Activated naive CD8-positive, alpha-beta T cell treated with anti-CD3 and anti-CD28 coated beads, Interleukin-2, amount 10 ng/mL, durations not matched to agents 7 days and 5 days (primary cell): ENCODE data around the gene NEUROG3. TPM values are rescaled to one million over a fixed set of nuclear protein-coding genes. Genes with fewer than 3 reads are reported as not detected.
"Not testable (repeated sequence)": the region's sequence is repeated elsewhere in the genome, so short reads cannot be mapped to it uniquely, and the experiment has no call there.

ENCODE experiments used
- ATAC-seq: fragments of 150-1000 bp; cut with Tn5 transposase; one replicate; pipeline ENCODE4 v1.10.0; 2021; ENCODE audit warnings: low read depth, moderate library complexity
- POLR2A ChIA-PET: fragments of 350-600 bp; sonication (Branson Sonifier 250); formaldehyde crosslinking; loops from one replicate; lab custom pipeline; 2021; ENCODE audit warnings: antibody characterized with exemption; lab: Charles Lee
- DNase-seq: peaks from one replicate; pipeline ENCODE4 v3.0.0; 2021
- H3K27ac Mint-ChIP-seq: one replicate; pipeline ENCODE4 v1.8.0; 2022; ENCODE audit warnings: mild to moderate bottlenecking, mixed read lengths
- H3K27me3 Mint-ChIP-seq: one replicate; pipeline ENCODE4 v1.8.0; 2022; ENCODE audit warnings: mild to moderate bottlenecking, moderate library complexity, mixed read lengths
- H3K36me3 Mint-ChIP-seq: one replicate; pipeline ENCODE4 v1.8.0; 2021; ENCODE audit warnings: mild to moderate bottlenecking, mixed read lengths
- H3K4me1 Mint-ChIP-seq: one replicate; pipeline ENCODE4 v1.8.0; 2021; ENCODE audit warnings: mixed read lengths
- H3K4me3 Mint-ChIP-seq: one replicate; pipeline ENCODE4 v1.8.0; 2022; ENCODE audit warnings: mild to moderate bottlenecking, moderate library complexity, mixed read lengths
- H3K9me3 Mint-ChIP-seq: one replicate; pipeline ENCODE4 v1.8.0; 2021; ENCODE audit warnings: mixed read lengths
- total RNA-seq, 2 experiments: library from RNA; stranded (reverse); gene quantifications; one replicate each; pipeline ENCODE4 v1.2.3, GENCODE V29; 2021

Gene NEUROG3
- total RNA-seq, 2 experiments from 2014 or later: 0.22 TPM; not detected in 1

- ATAC-seq (no peak), DNase-seq (no peak)
- Mint-ChIP-seq H3K9me3 (no peaks in the 10 kb centered on the region), H3K36me3 (no peaks in the 10 kb centered on the region), H3K4me3 (no peak overlapping the region), H3K27ac (no peak overlapping the region), H3K27me3 (peaks cover 78% of the 10 kb centered on the region), H3K4me1 (peaks cover 12% of the 10 kb centered on the region)
- POLR2A ChIA-PET: no interaction called here
Measured at GRCh38 chr10:69568472-69569395, 4.5 kb downstream of the NEUROG3 start.

GRCh38 chr10:69567920-69568319, 5.3 kb downstream of the NEUROG3 start:
- H3K9me3 Mint-ChIP-seq: no peaks in the 10 kb centered on the region
- ATAC-seq (no peak), DNase-seq (peak; percentile 73)
- no peak overlapping the region for H3K4me3 Mint-ChIP-seq
- POLR2A ChIA-PET: no interaction called here
- peaks cover 76% of the 10 kb centered on the region for H3K27me3 Mint-ChIP-seq
- H3K4me1 Mint-ChIP-seq: peaks cover 7% of the 10 kb centered on the region
- no peak overlapping the region for H3K27ac Mint-ChIP-seq
- no peaks in the 10 kb centered on the region for H3K36me3 Mint-ChIP-seq

- DNase-seq (no peak), ATAC-seq (no peak)
- POLR2A ChIA-PET: no interaction called here
- Mint-ChIP-seq H3K27me3 (peaks cover 48% of the 10 kb centered on the region), H3K27ac (no peak overlapping the region), H3K4me3 (no peak overlapping the region), H3K36me3 (no peaks in the 10 kb centered on the region), H3K4me1 (peaks cover 10% of the 10 kb centered on the region), H3K9me3 (no peaks in the 10 kb centered on the region)
Measured at GRCh38 chr10:69562731-69563254, 10.4 kb downstream of the NEUROG3 start.

GRCh38 chr10:69559525-69559924, 13.7 kb downstream of the NEUROG3 start:
- peaks cover 10% of the 10 kb centered on the region for H3K4me1 Mint-ChIP-seq
- no peaks in the 10 kb centered on the region for H3K36me3 Mint-ChIP-seq
- H3K4me3 Mint-ChIP-seq: no peak overlapping the region
- DNase-seq (no peak), ATAC-seq (no peak)
- H3K9me3 Mint-ChIP-seq: no peaks in the 10 kb centered on the region
- H3K27ac Mint-ChIP-seq: no peak overlapping the region
- H3K27me3 Mint-ChIP-seq: peaks cover 42% of the 10 kb centered on the region
- POLR2A ChIA-PET: no interaction called here

- peaks cover 10% of the 10 kb centered on the region for H3K4me1 Mint-ChIP-seq
- no peaks in the 10 kb centered on the region for H3K36me3 Mint-ChIP-seq
- POLR2A ChIA-PET: interaction anchor here (0.9 to 1.0 kb wide), 3 partner anchors 15 to 127 kb away, joined by 3 read pairs; partner anchors contain the start of gene NEUROG3
- DNase-seq: peak; percentile 48
- H3K9me3 Mint-ChIP-seq: no peaks in the 10 kb centered on the region
- H3K4me3 Mint-ChIP-seq: peak overlapping the region; percentile 19
- H3K27ac Mint-ChIP-seq: no peak overlapping the region
- peak; percentile 92 for ATAC-seq
- H3K27me3 Mint-ChIP-seq: peaks cover 38% of the 10 kb centered on the region
Measured at GRCh38 chr10:69558559-69558958, 14.7 kb downstream of the NEUROG3 start.

- Mint-ChIP-seq H3K4me3 (no peak overlapping the region), H3K9me3 (peaks cover 9% of the 10 kb centered on the region), H3K27ac (no peak overlapping the region), H3K4me1 (peaks cover 10% of the 10 kb centered on the region), H3K27me3 (peaks cover 36% of the 10 kb centered on the region), H3K36me3 (peaks cover 1% of the 10 kb centered on the region)
- DNase-seq (no peak), ATAC-seq (no peak)
- POLR2A ChIA-PET: no interaction called here
Measured at GRCh38 chr10:69554611-69555010, 18.6 kb downstream of the NEUROG3 start.

- no peak overlapping the region for H3K4me3 Mint-ChIP-seq
- POLR2A ChIA-PET: no interaction called here
- no peak overlapping the region for H3K27ac Mint-ChIP-seq
Measured at GRCh38 chr10:69553328-69553727, 19.9 kb downstream of the NEUROG3 start.

GRCh38 chr10:69552268-69552667, 21.0 kb downstream of the NEUROG3 start:
- H3K27ac Mint-ChIP-seq: no peak overlapping the region
- DNase-seq: no peak
- H3K4me3 Mint-ChIP-seq: no peak overlapping the region
- no peaks in the 10 kb centered on the region for H3K4me1 Mint-ChIP-seq
- peaks cover 43% of the 10 kb centered on the region for H3K27me3 Mint-ChIP-seq
- H3K9me3 Mint-ChIP-seq: peaks cover 22% of the 10 kb centered on the region
- POLR2A ChIA-PET: interaction anchor here (0.7 kb wide), 1 partner anchor 278 kb away, joined by 6 read pairs; no protein-coding TSS in a partner anchor
- no peak for ATAC-seq
- peaks cover 4% of the 10 kb centered on the region for H3K36me3 Mint-ChIP-seq

More at GRCh38 chr10:69553328-69553727, 19.9 kb downstream of the NEUROG3 start:
- no peak for ATAC-seq
- Mint-ChIP-seq H3K9me3 (peaks cover 18% of the 10 kb centered on the region), H3K4me1 (peaks cover 3% of the 10 kb centered on the region), H3K36me3 (peaks cover 4% of the 10 kb centered on the region), H3K27me3 (peaks cover 41% of the 10 kb centered on the region)
- DNase-seq: no peak

GRCh38 chr10:69549959-69550358, 23.3 kb downstream of the NEUROG3 start:
- Mint-ChIP-seq H3K36me3 (peaks cover 4% of the 10 kb centered on the region), H3K27ac (no peak overlapping the region), H3K27me3 (peaks cover 27% of the 10 kb centered on the region), H3K4me1 (no peaks in the 10 kb centered on the region), H3K9me3 (peaks cover 25% of the 10 kb centered on the region), H3K4me3 (no peak overlapping the region)
- DNase-seq (no peak), ATAC-seq (no peak)
- POLR2A ChIA-PET: no interaction called here

GRCh38 chr10:69541463-69541862, 31.8 kb downstream of the NEUROG3 start:
- no peak for DNase-seq
- POLR2A ChIA-PET: no interaction called here
- H3K27me3 Mint-ChIP-seq: peaks cover 13% of the 10 kb centered on the region
- H3K4me1 Mint-ChIP-seq: no peaks in the 10 kb centered on the region
- ATAC-seq: no peak
- H3K9me3 Mint-ChIP-seq: peaks cover 17% of the 10 kb centered on the region
- no peak overlapping the region for H3K4me3 Mint-ChIP-seq
- no peak overlapping the region for H3K27ac Mint-ChIP-seq
- peaks cover 5% of the 10 kb centered on the region for H3K36me3 Mint-ChIP-seq

GRCh38 chr10:69538461-69538860, 34.8 kb downstream of the NEUROG3 start:
- Mint-ChIP-seq H3K27me3 (peaks cover 19% of the 10 kb centered on the region), H3K4me3 (no peak overlapping the region), H3K27ac (no peak overlapping the region), H3K9me3 (peaks cover 22% of the 10 kb centered on the region), H3K36me3 (peaks cover 5% of the 10 kb centered on the region), H3K4me1 (no peaks in the 10 kb centered on the region)
- POLR2A ChIA-PET: no interaction called here
- no peak for DNase-seq
- ATAC-seq: no peak

GRCh38 chr10:69537449-69537848, 35.8 kb downstream of the NEUROG3 start:
- no peak for ATAC-seq
- no peak for DNase-seq
- Mint-ChIP-seq H3K9me3 (peaks cover 22% of the 10 kb centered on the region), H3K27me3 (peaks cover 20% of the 10 kb centered on the region), H3K4me3 (no peak overlapping the region), H3K4me1 (no peaks in the 10 kb centered on the region), H3K27ac (no peak overlapping the region), H3K36me3 (peaks cover 5% of the 10 kb centered on the region)
- POLR2A ChIA-PET: no interaction called here

GRCh38 chr10:69536521-69536920, 36.7 kb downstream of the NEUROG3 start:
- ATAC-seq, POLR2A ChIA-PET, H3K4me1 Mint-ChIP-seq, H3K27ac Mint-ChIP-seq, H3K4me3 Mint-ChIP-seq, H3K36me3 Mint-ChIP-seq, DNase-seq: not testable (repeated sequence)
- peaks cover 29% of the 10 kb centered on the region for H3K27me3 Mint-ChIP-seq
- peaks cover 16% of the 10 kb centered on the region for H3K9me3 Mint-ChIP-seq

- POLR2A ChIA-PET: no interaction called here
- Mint-ChIP-seq H3K4me1 (no peaks in the 10 kb centered on the region), H3K9me3 (peaks cover 5% of the 10 kb centered on the region)
Measured at GRCh38 chr10:69533658-69534057, 39.6 kb downstream of the NEUROG3 start.

More at GRCh38 chr10:69533658-69534057, 39.6 kb downstream of the NEUROG3 start:
- Mint-ChIP-seq H3K36me3 (no peaks in the 10 kb centered on the region), H3K27me3 (peaks cover 34% of the 10 kb centered on the region), H3K4me3 (no peak overlapping the region), H3K27ac (no peak overlapping the region)
- DNase-seq (no peak), ATAC-seq (no peak)
